Measurements from ENCODE around the gene CASQ2.

DNA sequence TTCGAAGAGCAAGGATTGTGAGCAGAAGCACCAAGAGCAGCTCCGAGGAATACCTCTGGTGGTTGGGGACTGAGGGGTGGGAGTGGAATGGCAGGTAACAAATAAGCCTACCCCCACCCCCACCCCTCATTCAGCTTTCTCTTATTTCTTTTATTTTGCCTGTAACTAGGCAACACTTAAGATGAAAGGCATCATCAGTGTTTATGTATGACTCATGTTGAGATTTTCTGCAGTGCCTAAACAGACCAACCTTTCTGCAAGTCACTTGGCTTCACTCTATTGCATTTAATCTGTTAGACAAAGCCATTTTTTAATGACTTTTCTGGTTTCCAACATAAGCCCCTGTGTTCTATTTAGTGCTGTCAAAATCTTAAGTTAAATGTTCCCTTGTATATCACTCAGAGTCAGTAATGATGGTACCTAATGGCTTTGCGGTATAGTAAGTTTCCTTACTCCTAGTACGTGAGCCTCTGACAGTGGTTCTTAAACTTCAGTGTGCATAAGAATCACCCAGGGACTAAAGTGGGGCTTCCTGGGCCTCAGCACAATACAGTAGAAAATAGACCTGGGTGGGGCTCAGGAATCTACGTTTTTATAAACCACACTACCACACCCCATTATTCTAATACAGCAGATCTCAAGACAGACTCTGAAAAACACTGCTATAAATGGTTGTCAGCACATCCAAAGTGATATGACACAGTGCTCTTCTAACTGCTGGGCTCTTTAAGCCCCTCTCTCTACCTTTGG lies 19.9 kb downstream of the CASQ2 start:
- TF ChIP-seq, protein P1, sequence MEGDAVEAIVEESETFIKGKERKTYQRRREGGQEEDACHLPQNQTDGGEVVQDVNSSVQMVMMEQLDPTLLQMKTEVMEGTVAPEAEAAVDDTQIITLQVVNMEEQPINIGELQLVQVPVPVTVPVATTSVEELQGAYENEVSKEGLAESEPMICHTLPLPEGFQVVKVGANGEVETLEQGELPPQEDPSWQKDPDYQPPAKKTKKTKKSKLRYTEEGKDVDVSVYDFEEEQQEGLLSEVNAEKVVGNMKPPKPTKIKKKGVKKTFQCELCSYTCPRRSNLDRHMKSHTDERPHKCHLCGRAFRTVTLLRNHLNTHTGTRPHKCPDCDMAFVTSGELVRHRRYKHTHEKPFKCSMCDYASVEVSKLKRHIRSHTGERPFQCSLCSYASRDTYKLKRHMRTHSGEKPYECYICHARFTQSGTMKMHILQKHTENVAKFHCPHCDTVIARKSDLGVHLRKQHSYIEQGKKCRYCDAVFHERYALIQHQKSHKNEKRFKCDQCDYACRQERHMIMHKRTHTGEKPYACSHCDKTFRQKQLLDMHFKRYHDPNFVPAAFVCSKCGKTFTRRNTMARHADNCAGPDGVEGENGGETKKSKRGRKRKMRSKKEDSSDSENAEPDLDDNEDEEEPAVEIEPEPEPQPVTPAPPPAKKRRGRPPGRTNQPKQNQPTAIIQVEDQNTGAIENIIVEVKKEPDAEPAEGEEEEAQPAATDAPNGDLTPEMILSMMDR (optimal IDR thresholded peaks at IDR 0.05 in 1 of 3, IDR thresholded peaks at IDR 0.05 in 1 of 3, conservative IDR thresholded peaks at IDR 0.05 in 1 of 3; ENCODE audit: extremely low read depth in 1 of 3, insufficient read depth in 2 of 3, low read length in 3 of 3): no peak
- no peak for TF ChIP-seq EZH2 (IDR thresholded peaks at IDR 0.05; ENCODE audit: low read length)
